Aorta (tissue), 5 donors: Measurements from ENCODE around the gene HDHD5. TPM values are rescaled to one million over a fixed set of nuclear protein-coding genes. Genes with fewer than 3 reads are reported as not detected.

Experiments
- ATAC-seq: fragments of 200-7000 bp; cut with Tn5 transposase; one replicate; pipeline ENCODE4 v1.9.1; 2022; ENCODE audit warnings: moderate library complexity; ENCODE audit not compliant: low FRiP score
- DNase-seq, 2 donors: peaks; one replicate each; pipeline ENCODE4 v3.0.0-alpha.2; 2020
- H3K27ac ChIP-seq, 2 donors: one replicate each; pipeline ENCODE4 v1.5.1; 2013; ENCODE audit warnings: low read length in 2 of 2, mild to moderate bottlenecking in 2 of 2, moderate library complexity in 2 of 2, control low read depth in 1 of 2, inconsistent platforms in 1 of 2, low read depth in 1 of 2
- H3K27me3 ChIP-seq, 2 donors: one replicate each; pipeline ENCODE4 v1.6.1; 2013; ENCODE audit warnings: control low read depth in 1 of 2, low read length in 1 of 2, mild to moderate bottlenecking in 1 of 2, moderate library complexity in 1 of 2; ENCODE audit not compliant: insufficient read depth in 2 of 2, control insufficient read depth in 1 of 2
- H3K36me3 ChIP-seq, 2 donors: one replicate each; pipeline ENCODE4 v1.6.1; 2013; ENCODE audit warnings: control low read depth in 1 of 2, low read length in 1 of 2, mild to moderate bottlenecking in 1 of 2; ENCODE audit not compliant: insufficient read depth in 2 of 2, control insufficient read depth in 1 of 2
- H3K4me1 ChIP-seq, 2 donors: one replicate each; pipeline ENCODE4 v1.6.1; 2013; ENCODE audit warnings: low read length in 2 of 2, control low read depth in 1 of 2, mild to moderate bottlenecking in 1 of 2, moderate library complexity in 1 of 2; ENCODE audit not compliant: insufficient read depth in 2 of 2, control insufficient read depth in 1 of 2
- H3K4me3 ChIP-seq, 2 donors: one replicate each; pipeline ENCODE4 v1.5.1; 2013; ENCODE audit warnings: low read length in 2 of 2, control low read depth in 1 of 2, mild to moderate bottlenecking in 1 of 2
- H3K9me3 ChIP-seq: one replicate; pipeline ENCODE4 v1.6.1; 2013; ENCODE audit warnings: mild to moderate bottlenecking, low read length; ENCODE audit not compliant: control insufficient read depth
- WGBS, 2 donors: extraction: QIAGEN DNeasy Blood & Tissue Kit; methylation state at CpG; one replicate each; pipeline ENCODE4 v1.1.7; 2013; 5-methylcytosine and 5-hydroxymethylcytosine counted together
- intact Hi-C, 2 donors: fragments of 100-400 bp; cut with DNase I; formaldehyde crosslinking; loops; one replicate each; pipeline versions ENCODE4 v1.14.2 to v1.15.0; 2022
- polyA plus RNA-seq, 2 donors: library from polyadenylated mRNA; stranded (reverse); fragments of 200-250 nt; gene quantifications; one replicate each; pipeline ENCODE4 v1.2.3, GENCODE V29; 2013
- total RNA-seq, 2 donors: library from RNA; stranded (reverse); fragmentation: NEBNext Ultra II Directional; extraction: Animal tissue kit (Norgen Biotek cat#: 25700); gene quantifications; one replicate each; pipeline ENCODE4 v1.2.1, GENCODE V29; 2021
- donor health status: healthy with polysubstance abuse.
- donor health status: Bipolar disorder and iron deficiency.
- donor health status: DM: no; HTN: no; CAD: no.
- donor health status: DM: no; HTN: no; CAD: no.
- donor health status: DM: yes; HTN: yes; CAD: no.

HDHD5 gene
- total and polyA plus RNA-seq, 4 donors: 15.1 to 30.6 (median 19.4) TPM

DNA sequence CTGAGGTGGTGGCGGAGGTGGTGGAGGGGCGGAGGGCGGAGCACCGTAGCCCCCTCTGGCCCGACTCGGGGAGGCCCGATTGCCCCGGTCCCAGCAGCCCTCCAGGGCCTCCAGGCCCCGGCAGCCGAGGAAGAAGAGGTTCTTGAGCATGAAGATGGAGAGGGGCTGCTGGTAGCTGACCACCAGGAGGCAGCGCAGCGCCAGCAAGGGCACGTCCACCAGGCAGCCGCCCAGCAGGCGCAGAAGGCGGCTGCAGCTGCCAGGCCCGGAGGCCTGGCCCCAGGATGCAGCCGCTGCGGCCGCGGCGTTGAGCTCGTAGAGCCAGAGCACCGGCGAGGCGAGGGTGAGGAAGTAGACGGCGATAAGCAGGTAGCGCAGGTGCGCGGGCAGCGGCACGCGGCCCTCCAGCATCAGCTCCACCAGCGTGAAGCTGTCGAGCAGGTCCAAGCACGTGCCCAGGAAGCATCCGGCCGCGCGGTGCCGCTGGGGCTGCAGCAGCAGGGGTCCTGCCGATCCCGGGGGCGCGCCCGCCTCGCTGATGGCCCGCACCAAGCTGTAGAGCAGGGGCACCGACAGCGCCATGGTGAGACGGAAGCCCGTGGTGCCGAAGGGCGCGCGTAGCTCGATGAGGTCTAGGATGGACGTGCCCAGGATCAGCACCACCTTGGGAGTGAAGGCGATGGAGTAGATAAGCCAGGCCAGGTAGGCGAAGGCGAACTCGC, 39.4 kb downstream of the HDHD5 start:
- H3K27ac ChIP-seq: no peak overlapping the region
- DNase-seq: peak in 1 of 2 donors; percentile 71
- H3K4me1 ChIP-seq: no peaks in the 10 kb centered on the region
- intact Hi-C loops: no loop called here
- no peak overlapping the region for H3K4me3 ChIP-seq
- no peak for ATAC-seq
- no peaks in the 10 kb centered on the region for H3K36me3 ChIP-seq
- H3K9me3 ChIP-seq: no peaks in the 10 kb centered on the region
- H3K27me3 ChIP-seq: peaks cover 0 to 2% of the 10 kb centered on the region in 2 donors
- 21 to 25% methylated on average over 56 to 63 of the region's 63 CpGs for WGBS, 2 donors

DNA sequence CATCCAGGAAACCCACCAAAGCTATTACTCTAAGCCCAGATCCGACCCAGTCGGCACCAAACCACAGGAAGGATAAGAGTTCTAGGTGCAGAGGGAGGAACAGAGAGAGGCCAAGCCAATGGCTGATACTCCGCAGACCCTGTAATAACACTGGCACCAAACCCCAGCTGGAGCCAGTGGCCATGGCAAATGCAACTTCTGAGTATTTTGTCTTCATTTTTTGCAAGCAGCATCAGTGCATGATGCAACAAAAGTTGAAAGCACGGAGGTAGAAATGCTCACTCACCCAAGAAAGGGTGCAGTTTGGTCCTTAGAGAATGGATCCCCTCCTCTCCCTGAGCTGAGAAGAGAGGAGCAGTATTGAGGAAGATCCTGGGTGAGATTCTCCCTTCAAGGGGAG, 40.7 kb downstream of the HDHD5 start:
- 91 to 94% methylated on average over 4 of the region's 4 CpGs for WGBS, 2 donors
- no peaks in the 10 kb centered on the region for H3K36me3 ChIP-seq
- H3K4me1 ChIP-seq: no peaks in the 10 kb centered on the region
- no peak overlapping the region for H3K27ac ChIP-seq
- no peak for ATAC-seq
- DNase-seq: peak in 1 of 2 donors; percentile 9
- H3K9me3 ChIP-seq: no peaks in the 10 kb centered on the region
- H3K27me3 ChIP-seq: peaks cover 0 to 2% of the 10 kb centered on the region in 2 donors
- H3K4me3 ChIP-seq: no peak overlapping the region
- intact Hi-C loops: no loop called here

DNA sequence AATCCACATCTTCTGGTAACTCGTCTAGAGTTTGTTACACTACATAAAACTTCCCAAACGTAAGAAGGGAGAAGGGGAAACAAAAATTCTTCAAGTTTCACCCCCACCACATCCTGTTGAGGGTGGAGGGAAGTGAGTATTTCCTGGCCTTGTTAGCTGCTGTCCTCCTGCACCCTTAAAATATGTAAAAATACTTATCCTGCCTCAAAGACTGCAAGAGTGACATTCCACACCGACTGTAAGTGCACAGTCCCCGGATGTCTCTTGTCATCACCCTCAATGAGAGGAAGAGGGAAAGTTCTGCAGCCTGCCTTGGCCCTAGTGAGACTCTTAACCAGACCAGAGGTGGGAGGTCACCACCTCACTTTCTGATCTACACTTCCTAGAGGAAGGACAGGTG, 41.2 kb downstream of the HDHD5 start:
- H3K27ac ChIP-seq: no peak overlapping the region
- no peaks in the 10 kb centered on the region for H3K4me1 ChIP-seq
- ATAC-seq (no peak), DNase-seq (peak in 1 of 2 donors; percentile 0)
- H3K36me3 ChIP-seq: no peaks in the 10 kb centered on the region
- 42 to 46% methylated on average over 4 of the region's 4 CpGs for WGBS, 2 donors
- no peaks in the 10 kb centered on the region for H3K9me3 ChIP-seq
- no peak overlapping the region for H3K4me3 ChIP-seq
- H3K27me3 ChIP-seq: peaks cover 0 to 2% of the 10 kb centered on the region in 2 donors
- intact Hi-C loops: no loop called here

DNA sequence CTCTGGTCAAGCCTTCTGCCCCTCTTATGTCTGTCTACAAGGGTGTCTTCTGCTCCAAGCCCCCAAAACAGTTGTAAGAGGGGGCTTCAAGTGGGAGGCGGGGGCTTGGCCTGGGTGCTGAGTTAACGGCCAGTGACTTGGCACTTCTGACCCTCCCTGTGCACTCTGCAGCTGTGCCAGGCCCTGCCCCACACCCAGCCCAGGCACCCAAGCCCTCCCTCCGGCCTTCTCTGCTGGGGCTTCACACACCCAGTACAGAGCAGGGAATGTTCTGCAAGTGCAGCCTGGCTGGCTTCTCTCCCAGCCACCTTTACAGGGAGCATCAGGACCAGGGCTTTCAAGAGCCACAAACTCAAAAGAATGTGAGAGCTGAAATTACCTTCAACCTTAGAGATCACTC, 41.7 kb downstream of the HDHD5 start:
- intact Hi-C loops: no loop called here
- ATAC-seq: no peak
- no peak overlapping the region for H3K27ac ChIP-seq
- DNase-seq: peak in 1 of 2 donors; percentile 68
- no peak overlapping the region for H3K4me3 ChIP-seq
- no peaks in the 10 kb centered on the region for H3K9me3 ChIP-seq
- H3K27me3 ChIP-seq: no peaks in the 10 kb centered on the region
- H3K36me3 ChIP-seq: no peaks in the 10 kb centered on the region
- H3K4me1 ChIP-seq: no peaks in the 10 kb centered on the region
- 68 to 71% methylated on average over 3 of the region's 3 CpGs for WGBS, 2 donors

DNA sequence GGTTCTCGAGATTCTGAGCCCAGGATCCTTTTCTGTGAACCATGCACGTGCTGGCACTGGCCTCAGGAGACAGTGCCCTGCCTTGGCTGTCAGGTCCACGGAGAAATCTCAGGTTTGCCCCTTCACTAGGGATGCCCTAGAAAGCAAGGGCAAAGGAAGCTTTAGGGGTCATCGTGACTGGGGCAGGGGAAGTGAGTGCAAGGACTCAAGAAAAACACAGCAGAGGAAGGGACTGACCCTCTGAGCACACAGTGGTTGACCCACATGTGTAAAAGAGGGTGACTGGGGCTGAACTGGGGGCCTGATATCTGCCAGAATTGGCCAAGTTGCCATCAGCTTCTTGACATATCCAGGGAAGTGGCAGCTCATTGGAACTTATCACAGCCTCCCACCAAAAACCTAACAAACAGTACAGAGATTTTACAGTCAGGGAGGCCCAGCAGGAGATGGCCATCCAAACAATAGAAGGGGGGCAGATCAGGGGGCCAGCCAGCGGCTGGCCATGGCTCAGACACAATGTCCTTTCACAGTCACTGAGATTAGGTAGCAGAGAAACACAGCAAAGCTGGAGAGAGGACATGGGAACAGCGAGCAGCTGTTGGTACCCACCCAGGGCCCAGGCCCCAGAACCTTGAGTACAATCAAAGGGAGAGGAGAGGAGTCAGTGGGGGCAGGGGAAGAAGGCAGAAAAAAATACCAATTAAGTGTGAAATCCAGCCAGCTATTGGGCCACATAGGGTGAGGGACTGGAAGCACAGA, 42.3 kb downstream of the HDHD5 start:
- Histone ChIP-seq H3K27ac (no peak overlapping the region), H3K4me1 (no peaks in the 10 kb centered on the region), H3K9me3 (no peaks in the 10 kb centered on the region), H3K4me3 (no peak overlapping the region), H3K27me3 (no peaks in the 10 kb centered on the region), H3K36me3 (no peaks in the 10 kb centered on the region)
- 37 to 45% methylated on average over 6 of the region's 6 CpGs for whole genome bisulfite sequencing, 2 donors
- intact Hi-C loops: no loop called here
- DNase-seq: peak in 1 of 2 donors; percentile 31
- ATAC-seq: no peak

DNA sequence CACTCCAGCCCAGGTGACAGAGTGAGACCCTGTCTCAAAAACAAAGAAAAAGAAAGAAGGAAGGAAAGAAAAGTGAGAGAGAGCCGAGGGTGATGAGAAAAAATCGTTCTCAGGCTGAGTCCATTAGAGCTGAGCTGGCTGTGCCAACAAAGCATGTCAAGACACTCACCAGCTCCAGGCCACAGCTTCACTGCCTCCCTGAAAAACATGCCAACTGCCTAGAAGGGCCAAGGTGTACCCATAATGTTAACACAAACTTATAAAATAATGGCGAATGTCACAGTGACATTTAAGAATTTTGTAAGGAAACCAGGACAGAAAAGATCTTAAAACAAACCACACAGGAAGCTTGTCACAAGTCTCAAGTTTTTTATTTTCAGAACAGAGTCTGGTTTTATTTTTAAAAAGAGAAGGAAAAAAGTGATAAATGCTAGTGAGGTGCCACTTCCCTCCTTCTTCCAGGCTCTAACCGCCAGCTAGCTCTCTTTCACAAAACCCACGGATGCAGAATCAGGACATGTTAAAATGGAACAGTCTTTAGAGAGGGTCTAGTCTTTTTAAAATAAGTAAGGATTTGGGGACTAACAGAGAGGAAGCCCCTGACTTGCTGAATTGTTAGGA, 43.0 kb downstream of the HDHD5 start:
- Histone ChIP-seq H3K4me1 (no peaks in the 10 kb centered on the region), H3K27me3 (no peaks in the 10 kb centered on the region), H3K4me3 (no peak overlapping the region), H3K36me3 (no peaks in the 10 kb centered on the region), H3K9me3 (no peaks in the 10 kb centered on the region), H3K27ac (no peak overlapping the region)
- no peak for DNase-seq
- WGBS, 2 donors: 40 to 43% methylated on average over 5 of the region's 5 CpGs
- no peak for ATAC-seq
- intact Hi-C loops: no loop called here

DNA sequence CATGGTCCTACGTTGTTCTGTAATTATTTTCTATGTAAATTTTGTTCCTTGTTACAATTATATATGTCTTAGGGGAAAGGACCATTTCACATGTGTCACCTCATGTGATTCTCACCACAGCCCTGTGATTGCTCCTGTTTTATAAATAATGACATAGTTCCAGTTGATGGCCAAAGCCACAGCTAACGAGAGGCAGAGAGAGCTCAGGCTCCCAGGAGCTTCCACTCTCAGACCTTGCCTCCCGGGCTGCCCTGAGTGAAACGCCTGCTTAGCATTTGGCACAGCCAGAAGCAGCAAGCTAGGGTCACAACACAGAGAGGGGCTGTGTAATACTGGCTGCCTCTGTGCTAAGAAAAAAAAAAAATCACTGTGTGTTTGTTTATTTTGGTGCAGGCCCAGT, 43.8 kb downstream of the HDHD5 start:
- no peaks in the 10 kb centered on the region for H3K9me3 ChIP-seq
- H3K27me3 ChIP-seq: no peaks in the 10 kb centered on the region
- intact Hi-C loops: no loop called here
- DNase-seq: peak in 1 of 2 donors; percentile 15
- no peak for ATAC-seq
- no peaks in the 10 kb centered on the region for H3K36me3 ChIP-seq
- no peaks in the 10 kb centered on the region for H3K4me1 ChIP-seq
- WGBS, 2 donors: 54 to 56% methylated on average over 4 of the region's 4 CpGs
- no peak overlapping the region for H3K27ac ChIP-seq
- H3K4me3 ChIP-seq: no peak overlapping the region

DNA sequence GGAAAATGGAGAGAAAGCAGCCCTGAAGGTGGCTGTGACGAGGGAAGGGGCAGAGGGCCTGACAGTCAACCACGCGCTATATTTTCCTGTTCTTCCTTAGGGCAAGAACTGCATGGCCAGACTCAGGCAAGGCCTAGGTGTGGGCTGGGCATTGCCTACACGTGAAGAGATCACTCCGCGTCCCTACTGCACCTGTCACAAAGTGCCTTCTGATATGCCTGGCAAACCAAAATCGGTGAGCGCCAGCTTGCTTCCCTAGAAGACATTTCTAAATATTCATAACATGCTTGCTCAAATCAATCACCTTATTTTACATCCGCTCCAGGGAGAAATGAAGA, 44.2 kb downstream of the HDHD5 start:
- H3K27me3 ChIP-seq: no peaks in the 10 kb centered on the region
- no peak overlapping the region for H3K4me3 ChIP-seq
- ATAC-seq: no peak
- no peaks in the 10 kb centered on the region for H3K36me3 ChIP-seq
- 91 to 92% methylated on average over 9 of the region's 9 CpGs for WGBS, 2 donors
- no peaks in the 10 kb centered on the region for H3K4me1 ChIP-seq
- H3K9me3 ChIP-seq: no peaks in the 10 kb centered on the region
- no peak overlapping the region for H3K27ac ChIP-seq
- intact Hi-C loops: no loop called here
- peak in 1 of 2 donors; percentile 30 for DNase-seq
